Stomach (tissue), 4 donors: ENCODE data around the gene TUB.

Experiments used
- CTCF ChIP-seq, 7 experiments: fragments of 450-650 bp in 4 of 7; fragments of 200-600 bp in 3 of 7; sonication (generic) in 3 of 7; IDR thresholded peaks; one replicate each; pipeline ENCODE4 v1.5.1; 2016 to 2019; ENCODE audit warnings: antibody characterized with exemption in 7 of 7, control low read depth in 2 of 7, mild to moderate bottlenecking in 1 of 7
- EP300 ChIP-seq: sonication (generic); formaldehyde crosslinking; IDR thresholded peaks from one replicate; pipeline ENCODE4 v1.6.1; 2017; ENCODE audit warnings: antibody characterized with exemption
- POLR2A ChIP-seq, 4 donors: fragments of 450-650 bp; IDR thresholded peaks; one replicate each; pipeline ENCODE4 v1.6.1; 2016; ENCODE audit warnings: antibody characterized with exemption in 4 of 4, control low read depth in 2 of 4, mild to moderate bottlenecking in 1 of 4, moderate library complexity in 1 of 4
- POLR2AphosphoS5 ChIP-seq, 3 donors: sonication (generic); formaldehyde crosslinking; IDR thresholded peaks; one replicate each; pipeline ENCODE4 v1.6.1; 2016; ENCODE audit warnings: antibody characterized with exemption in 3 of 3

- TF ChIP-seq POLR2A (IDR thresholded peaks at IDR 0.05): no peak
- TF ChIP-seq CTCF (IDR thresholded peaks at IDR 0.05): no peak
- TF ChIP-seq POLR2AphosphoS5 (IDR thresholded peaks at IDR 0.05): no peak
- TF ChIP-seq EP300: no peak
Observed at GRCh38 chr11:8058216-8058615, 22.8 kb upstream of the TUB start.
